ENCODE results near the gene ADH1A. TPM values are rescaled to one million over a fixed set of nuclear protein-coding genes. Genes with fewer than 3 reads are reported as not detected.

The ADH1A gene
- total RNA-seq, 2 donors from 2014 or later: not detected

- H3K4me1 Mint-ChIP-seq (ENCODE audit: low read depth): no peaks in the 10 kb centered on the region
- no peaks in the 10 kb centered on the region for H3K9me3 Mint-ChIP-seq
- no peaks in the 10 kb centered on the region for H3K27me3 Mint-ChIP-seq (ENCODE audit: low read depth)
Observed at GRCh38 chr4:99314211-99314610, 23.4 kb upstream of the ADH1A start.

GRCh38 chr4:99310389-99310788 lies 19.6 kb upstream of the ADH1A start:
- Mint-ChIP-seq H3K27me3 (ENCODE audit: low read depth) (peaks cover 6% of the 10 kb centered on the region), H3K9me3 (no peaks in the 10 kb centered on the region)
- DNase-seq: no peak

More at GRCh38 chr4:99314211-99314610, 23.4 kb upstream of the ADH1A start:
- H3K36me3 Mint-ChIP-seq (ENCODE audit: insufficient read depth in 2 of 2): no peaks in the 10 kb centered on the region
- H3K4me3 Mint-ChIP-seq: no peak overlapping the region
- no peak overlapping the region for H3K27ac Mint-ChIP-seq
- DNase-seq: no peak
- ATAC-seq (replicated peaks in 1 of 2): no peak

GRCh38 chr4:99305638-99306400 lies 15.0 kb upstream of the ADH1A start:
- ATAC-seq (replicated peaks in 1 of 2) (no peak), DNase-seq (no peak)
- peaks cover 0 to 4% of the 10 kb centered on the region in 2 donors for H3K9me3 Mint-ChIP-seq
- H3K27ac Mint-ChIP-seq: no peak overlapping the region
- no peaks in the 10 kb centered on the region for H3K36me3 Mint-ChIP-seq (ENCODE audit: insufficient read depth in 2 of 2)
- H3K27me3 Mint-ChIP-seq (ENCODE audit: low read depth): peaks cover 6% of the 10 kb centered on the region
- H3K4me3 Mint-ChIP-seq: no peak overlapping the region
- no peaks in the 10 kb centered on the region for H3K4me1 Mint-ChIP-seq (ENCODE audit: low read depth)

More at GRCh38 chr4:99310389-99310788, 19.6 kb upstream of the ADH1A start:
- ATAC-seq (replicated peaks in 1 of 2): no peak
- Mint-ChIP-seq H3K27ac (no peak overlapping the region), H3K4me1 (ENCODE audit: low read depth) (no peaks in the 10 kb centered on the region), H3K36me3 (ENCODE audit: insufficient read depth in 2 of 2) (no peaks in the 10 kb centered on the region), H3K4me3 (no peak overlapping the region)

- Mint-ChIP-seq H3K4me1 (ENCODE audit: low read depth) (no peaks in the 10 kb centered on the region), H3K27ac (no peak overlapping the region), H3K4me3 (no peak overlapping the region), H3K9me3 (peaks cover 5 to 8% of the 10 kb centered on the region in 2 donors), H3K36me3 (ENCODE audit: insufficient read depth in 2 of 2) (no peaks in the 10 kb centered on the region), H3K27me3 (ENCODE audit: low read depth) (no peaks in the 10 kb centered on the region)
- ATAC-seq (replicated peaks in 1 of 2) (no peak), DNase-seq (no peak)
Observed at GRCh38 chr4:99301376-99302164, 10.8 kb upstream of the ADH1A start.

GRCh38 chr4:99300934-99301333 lies 10.1 kb upstream of the ADH1A start:
- DNase-seq (no peak), ATAC-seq (replicated peaks in 1 of 2) (no peak)
- no peaks in the 10 kb centered on the region for H3K4me1 Mint-ChIP-seq (ENCODE audit: low read depth)
- H3K27ac Mint-ChIP-seq: no peak overlapping the region
- no peak overlapping the region for H3K4me3 Mint-ChIP-seq
- H3K36me3 Mint-ChIP-seq (ENCODE audit: insufficient read depth in 2 of 2): peaks cover 0 to 2% of the 10 kb centered on the region in 2 donors
- no peaks in the 10 kb centered on the region for H3K27me3 Mint-ChIP-seq (ENCODE audit: low read depth)
- peaks cover 9 to 12% of the 10 kb centered on the region in 2 donors for H3K9me3 Mint-ChIP-seq

GRCh38 chr4:99293357-99293756 lies 2.6 kb upstream of the ADH1A start:
- no peak overlapping the region for H3K27ac Mint-ChIP-seq
- ATAC-seq (replicated peaks in 1 of 2) (no peak), DNase-seq (no peak)
- peaks cover 1 to 4% of the 10 kb centered on the region in 2 donors for H3K36me3 Mint-ChIP-seq (ENCODE audit: insufficient read depth in 2 of 2)
- peaks cover 9 to 12% of the 10 kb centered on the region in 2 donors for H3K9me3 Mint-ChIP-seq
- H3K4me3 Mint-ChIP-seq: no peak overlapping the region
- no peaks in the 10 kb centered on the region for H3K27me3 Mint-ChIP-seq (ENCODE audit: low read depth)
- no peaks in the 10 kb centered on the region for H3K4me1 Mint-ChIP-seq (ENCODE audit: low read depth)

GRCh38 chr4:99285387-99285786 lies 5.4 kb downstream of the ADH1A start:
- H3K4me1 Mint-ChIP-seq (ENCODE audit: low read depth): no peaks in the 10 kb centered on the region

GRCh38 chr4:99282731-99283130 lies 8.1 kb downstream of the ADH1A start:
- DNase-seq: no peak
- no peaks in the 10 kb centered on the region for H3K9me3 Mint-ChIP-seq

More at GRCh38 chr4:99285387-99285786, 5.4 kb downstream of the ADH1A start:
- Mint-ChIP-seq H3K36me3 (ENCODE audit: insufficient read depth in 2 of 2) (no peaks in the 10 kb centered on the region), H3K27ac (no peak overlapping the region), H3K27me3 (ENCODE audit: low read depth) (no peaks in the 10 kb centered on the region), H3K9me3 (no peaks in the 10 kb centered on the region), H3K4me3 (no peak overlapping the region)
- ATAC-seq (replicated peaks in 1 of 2) (no peak), DNase-seq (no peak)

GRCh38 chr4:99281261-99281660 lies 9.5 kb downstream of the ADH1A start:
- DNase-seq (no peak), ATAC-seq (replicated peaks in 1 of 2) (no peak)
- H3K4me3 Mint-ChIP-seq: no peak overlapping the region
- no peak overlapping the region for H3K27ac Mint-ChIP-seq
- no peaks in the 10 kb centered on the region for H3K4me1 Mint-ChIP-seq (ENCODE audit: low read depth)
- H3K27me3 Mint-ChIP-seq (ENCODE audit: low read depth): no peaks in the 10 kb centered on the region
- no peaks in the 10 kb centered on the region for H3K36me3 Mint-ChIP-seq (ENCODE audit: insufficient read depth in 2 of 2)
- H3K9me3 Mint-ChIP-seq: no peaks in the 10 kb centered on the region

More at GRCh38 chr4:99282731-99283130, 8.1 kb downstream of the ADH1A start:
- Mint-ChIP-seq H3K4me1 (ENCODE audit: low read depth) (no peaks in the 10 kb centered on the region), H3K27me3 (ENCODE audit: low read depth) (no peaks in the 10 kb centered on the region), H3K27ac (no peak overlapping the region), H3K4me3 (no peak overlapping the region), H3K36me3 (ENCODE audit: insufficient read depth in 2 of 2) (no peaks in the 10 kb centered on the region)
- no peak for ATAC-seq (replicated peaks in 1 of 2)

- no peaks in the 10 kb centered on the region for H3K36me3 Mint-ChIP-seq (ENCODE audit: insufficient read depth in 2 of 2)
- DNase-seq: no peak
- no peak overlapping the region for H3K4me3 Mint-ChIP-seq
- no peaks in the 10 kb centered on the region for H3K4me1 Mint-ChIP-seq (ENCODE audit: low read depth)
- no peak overlapping the region for H3K27ac Mint-ChIP-seq
- no peaks in the 10 kb centered on the region for H3K9me3 Mint-ChIP-seq
- no peaks in the 10 kb centered on the region for H3K27me3 Mint-ChIP-seq (ENCODE audit: low read depth)
- ATAC-seq (replicated peaks in 1 of 2): no peak
Observed at GRCh38 chr4:99276417-99276816, 14.4 kb downstream of the ADH1A start.

GRCh38 chr4:99275885-99276284 lies 14.9 kb downstream of the ADH1A start:
- no peaks in the 10 kb centered on the region for H3K27me3 Mint-ChIP-seq (ENCODE audit: low read depth)
- no peaks in the 10 kb centered on the region for H3K9me3 Mint-ChIP-seq

GRCh38 chr4:99275050-99275449 lies 15.7 kb downstream of the ADH1A start:
- H3K27me3 Mint-ChIP-seq (ENCODE audit: low read depth): no peaks in the 10 kb centered on the region

More at GRCh38 chr4:99275885-99276284, 14.9 kb downstream of the ADH1A start:
- Mint-ChIP-seq H3K27ac (no peak overlapping the region), H3K4me3 (no peak overlapping the region), H3K36me3 (ENCODE audit: insufficient read depth in 2 of 2) (no peaks in the 10 kb centered on the region), H3K4me1 (ENCODE audit: low read depth) (no peaks in the 10 kb centered on the region)
- ATAC-seq (replicated peaks in 1 of 2) (no peak), DNase-seq (no peak)

GRCh38 chr4:99273704-99274103 lies 17.1 kb downstream of the ADH1A start:
- ATAC-seq (replicated peaks in 1 of 2): no peak
- H3K27ac Mint-ChIP-seq: no peak overlapping the region
- H3K4me3 Mint-ChIP-seq: no peak overlapping the region
- no peaks in the 10 kb centered on the region for H3K4me1 Mint-ChIP-seq (ENCODE audit: low read depth)
- H3K36me3 Mint-ChIP-seq (ENCODE audit: insufficient read depth in 2 of 2): no peaks in the 10 kb centered on the region
- H3K27me3 Mint-ChIP-seq (ENCODE audit: low read depth): no peaks in the 10 kb centered on the region
- no peaks in the 10 kb centered on the region for H3K9me3 Mint-ChIP-seq
- no peak for DNase-seq

More at GRCh38 chr4:99275050-99275449, 15.7 kb downstream of the ADH1A start:
- no peak for DNase-seq
- Mint-ChIP-seq H3K4me3 (no peak overlapping the region), H3K9me3 (no peaks in the 10 kb centered on the region), H3K4me1 (ENCODE audit: low read depth) (no peaks in the 10 kb centered on the region), H3K36me3 (ENCODE audit: insufficient read depth in 2 of 2) (no peaks in the 10 kb centered on the region), H3K27ac (no peak overlapping the region)
- ATAC-seq (replicated peaks in 1 of 2): no peak
